ENCODE data around the gene LRPAP1.

LRPAP1 gene

GRCh38 chr4:3530663-3531254 is 1.5 kb downstream of the LRPAP1 start:
- DNase-seq, result no peak

GRCh38 chr4:3530051-3530450 is 2.2 kb downstream of the LRPAP1 start:
- DNase-seq, result no peak

DNA sequence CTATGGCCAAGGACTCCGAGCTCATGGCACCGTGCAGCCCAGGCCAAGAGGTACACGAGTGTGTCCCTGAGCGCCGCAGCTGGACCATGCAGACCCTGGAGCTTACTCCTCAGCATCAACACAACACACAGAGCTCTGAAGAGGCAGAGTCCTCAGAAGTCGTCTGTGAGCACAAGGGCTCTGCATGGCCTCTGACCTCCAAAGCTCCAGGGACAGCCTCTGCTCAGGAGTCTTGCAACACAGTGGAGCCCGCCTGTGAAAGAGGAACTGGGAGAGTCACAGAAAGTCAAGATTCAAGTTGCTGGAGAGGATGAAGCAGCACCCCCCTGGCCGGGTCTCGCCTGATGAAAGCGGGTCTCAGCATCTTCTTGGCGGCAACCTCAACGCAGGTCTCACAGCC is 2.9 kb downstream of the LRPAP1 start:
- DNase-seq, result no peak

DNA sequence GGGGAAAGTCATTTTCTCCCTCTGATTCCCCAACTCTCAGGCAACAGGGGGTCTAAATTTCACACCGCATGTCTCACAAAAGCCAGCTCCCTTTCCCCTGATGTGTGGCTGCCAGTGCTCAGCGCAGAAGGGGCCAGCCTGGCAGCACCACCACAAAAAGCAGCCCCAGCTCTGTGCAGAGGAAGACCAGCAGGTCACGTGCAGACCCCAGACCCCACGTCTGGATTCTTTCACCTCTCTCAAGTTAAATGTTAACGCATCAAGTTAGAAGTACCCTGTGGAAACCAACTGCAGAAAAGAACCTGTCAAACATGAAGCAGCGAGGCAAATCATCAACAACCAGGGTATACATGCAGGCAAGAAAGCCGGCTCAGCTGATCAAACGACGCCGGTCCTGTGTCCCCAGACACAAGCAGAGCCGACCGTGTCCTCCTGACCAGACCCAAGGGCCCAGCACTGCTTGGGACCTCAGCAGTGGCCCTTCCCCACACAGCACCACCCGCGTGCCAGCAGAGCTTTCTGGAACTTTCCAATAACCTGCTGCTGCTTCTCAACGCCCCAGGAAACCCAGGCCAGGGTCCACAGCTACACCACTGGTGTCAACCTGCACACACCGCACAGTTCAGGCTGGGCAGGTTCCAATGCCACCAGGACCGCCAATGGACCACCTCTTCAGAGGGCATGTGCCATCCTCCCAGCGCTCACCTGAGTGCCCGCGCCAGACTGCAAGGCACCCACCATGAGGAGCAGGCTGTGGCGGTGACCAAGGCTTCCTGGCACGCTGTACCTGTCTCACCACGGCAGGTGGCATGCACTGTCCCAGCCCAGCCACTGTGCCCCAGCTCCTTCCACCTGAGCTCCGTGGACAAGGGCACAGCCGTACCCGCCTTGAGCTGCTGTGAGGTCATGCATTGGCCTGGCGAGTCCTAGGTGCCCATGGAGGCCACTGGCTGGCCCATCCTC is 4.0 kb downstream of the LRPAP1 start:
- no peak for DNase-seq

DNA sequence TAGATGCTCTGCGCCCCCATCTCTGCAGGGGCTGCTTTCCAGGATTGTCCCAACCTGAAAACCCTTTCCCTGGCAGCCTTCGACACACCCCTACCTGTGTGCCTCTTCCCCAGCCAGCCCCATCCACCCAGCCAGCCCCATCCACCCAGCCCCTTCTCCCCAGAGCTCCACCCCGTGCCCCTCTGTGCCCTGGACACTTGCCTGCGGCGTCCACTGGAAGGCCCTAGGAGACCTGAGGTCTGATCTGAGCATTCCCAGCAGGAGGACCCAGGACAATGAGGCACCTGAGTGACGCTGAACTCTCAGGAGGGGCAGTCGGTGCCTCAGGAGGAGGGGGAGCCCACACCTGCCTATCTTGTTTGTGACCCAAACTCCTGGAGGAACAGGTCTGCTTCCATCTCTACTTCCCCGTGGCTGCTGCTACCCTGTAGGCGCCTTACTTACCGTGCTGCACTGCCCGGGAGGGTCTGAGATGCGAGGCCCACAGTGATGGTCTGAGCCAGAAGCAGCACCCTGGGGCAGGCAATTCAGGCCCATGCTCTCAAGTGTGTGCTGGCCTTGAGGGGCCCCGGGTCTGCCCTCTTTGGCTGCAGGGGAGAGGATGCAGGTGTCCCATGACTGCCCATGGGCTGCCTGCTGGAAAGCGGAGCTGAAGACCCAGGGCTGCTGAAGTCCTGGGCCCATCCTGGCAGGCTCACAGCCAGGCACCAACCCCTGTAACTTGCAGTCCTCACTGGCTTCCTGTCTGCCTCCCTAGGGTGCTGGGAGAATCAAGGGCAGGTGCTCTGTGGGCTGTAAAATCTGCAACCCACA is 4.9 kb downstream of the LRPAP1 start:
- DNase-seq, result no peak

- DNase-seq, result no peak
These were observed 5.8 kb downstream of the LRPAP1 start for GRCh38 chr4:3526456-3526855.

DNA sequence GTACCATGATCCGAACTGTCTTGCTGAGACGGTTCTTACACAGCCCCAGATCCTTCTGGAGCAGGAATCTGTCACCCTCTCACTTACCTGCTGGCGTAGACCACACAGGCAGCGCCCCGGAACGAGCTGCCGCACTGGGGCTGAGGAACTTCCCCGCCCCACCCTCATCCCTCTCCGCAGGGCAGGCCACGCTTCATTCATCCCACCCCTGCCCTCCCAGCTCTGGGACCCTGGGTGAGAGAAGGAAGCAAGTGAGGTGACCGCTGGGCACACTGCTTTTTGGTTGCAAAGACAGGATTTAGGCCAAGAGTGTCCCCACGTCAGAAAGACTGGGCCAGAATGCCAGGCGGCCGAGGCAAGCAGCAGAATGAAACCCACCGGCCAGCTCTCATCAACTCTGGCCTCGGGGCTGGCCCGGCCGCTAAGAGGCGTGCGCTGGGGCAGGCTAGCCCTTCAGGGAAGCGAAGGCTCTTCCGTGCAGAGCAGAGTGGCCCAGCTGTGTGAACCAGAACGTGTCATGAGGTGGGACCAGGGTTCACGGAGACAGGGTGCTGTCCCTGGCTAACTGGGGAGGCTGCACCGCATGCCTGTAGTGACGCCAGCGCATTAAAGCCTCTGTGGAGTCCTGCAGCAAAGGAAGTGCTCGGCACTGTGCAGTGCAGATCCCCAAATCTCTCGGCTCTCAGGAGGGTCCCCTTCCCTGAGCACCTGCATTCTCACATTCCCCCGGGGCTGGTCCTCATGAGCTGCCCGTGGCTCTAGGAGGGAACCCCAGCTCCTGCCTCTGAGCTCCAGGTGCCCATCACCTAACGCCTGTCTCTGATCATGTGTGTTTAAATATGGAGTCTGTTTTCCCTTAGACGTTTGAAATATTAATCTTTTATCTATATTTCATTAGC is 6.4 kb downstream of the LRPAP1 start:
- DNase-seq, result no peak

DNA sequence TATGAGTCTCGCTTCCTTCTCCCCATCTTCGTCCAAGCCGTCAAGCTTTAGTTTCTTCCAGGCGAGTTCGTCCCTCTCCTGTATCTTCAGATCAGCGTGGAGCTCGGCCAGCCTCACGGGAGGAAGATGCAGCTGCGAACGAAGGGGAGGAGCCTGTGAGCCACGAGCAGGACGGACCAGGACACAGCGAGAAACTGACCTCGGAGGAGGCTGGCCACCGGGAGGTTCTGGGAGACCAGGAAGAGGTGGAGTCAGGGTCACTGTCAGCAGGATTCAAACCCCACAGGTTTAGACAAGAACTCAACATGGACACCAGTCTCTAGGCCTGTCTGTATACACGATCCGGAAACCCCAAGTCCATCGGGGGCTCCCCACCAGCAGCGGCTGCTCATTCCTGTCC is 7.3 kb downstream of the LRPAP1 start:
- DNase-seq, result no peak

DNA sequence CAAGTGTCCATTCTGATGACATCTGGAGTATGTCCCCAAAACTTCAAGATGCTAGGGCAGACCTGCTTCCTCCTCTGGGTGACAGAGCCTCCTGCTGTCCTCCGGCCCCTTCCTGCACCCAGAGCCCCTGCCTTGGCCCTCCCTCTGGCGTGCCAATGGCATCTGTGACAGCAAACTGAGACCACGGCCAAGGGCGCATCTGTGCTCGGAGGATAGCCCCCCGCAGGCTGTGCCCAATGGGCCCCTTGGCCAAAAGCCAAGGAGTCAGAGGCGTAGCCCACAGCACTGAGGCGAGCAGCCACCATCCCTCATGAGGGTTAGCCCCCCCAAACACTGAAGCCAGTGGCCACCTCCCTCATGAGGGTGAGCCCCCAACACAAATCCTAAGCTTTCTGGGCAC is 7.9 kb downstream of the LRPAP1 start:
- no peak for DNase-seq

DNA sequence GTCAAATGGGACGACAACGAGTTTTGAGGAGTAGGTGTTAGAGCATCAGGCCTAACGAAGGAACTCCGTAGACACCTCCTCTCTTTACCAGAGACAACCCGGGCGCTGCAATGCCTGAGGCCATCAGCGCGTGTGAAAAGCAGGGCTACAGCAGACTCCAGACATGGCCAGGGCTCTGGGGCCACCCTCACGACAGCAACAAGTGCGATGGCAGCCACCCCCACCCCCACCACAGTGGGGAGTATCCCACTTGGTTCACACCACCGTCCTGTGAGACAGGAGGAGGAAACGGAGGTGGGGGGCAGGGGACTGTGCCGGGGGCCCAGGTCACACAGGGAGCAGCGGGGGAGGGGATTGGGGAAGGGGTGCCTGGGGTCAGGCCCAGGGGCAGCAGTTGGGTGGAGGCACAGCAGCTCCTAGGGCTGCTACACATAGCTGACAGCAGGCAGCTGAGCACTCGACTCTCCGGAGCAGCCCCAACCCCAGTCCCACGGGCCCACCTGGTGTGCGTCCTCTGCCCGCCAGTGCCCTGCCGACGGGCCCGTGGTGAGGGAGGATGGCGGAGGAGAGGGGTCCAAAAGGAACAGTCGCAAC is 8.5 kb downstream of the LRPAP1 start:
- no peak for DNase-seq

- DNase-seq, result no peak
These were observed 9.0 kb downstream of the LRPAP1 start for GRCh38 chr4:3523146-3523627.

- no peak for DNase-seq
These were observed 9.6 kb downstream of the LRPAP1 start for GRCh38 chr4:3522651-3523050.

- DNase-seq, result no peak
These were observed 9.9 kb downstream of the LRPAP1 start for GRCh38 chr4:3522326-3522640.

- no peak for DNase-seq
These were observed 10.4 kb downstream of the LRPAP1 start for GRCh38 chr4:3521621-3522325.

DNA sequence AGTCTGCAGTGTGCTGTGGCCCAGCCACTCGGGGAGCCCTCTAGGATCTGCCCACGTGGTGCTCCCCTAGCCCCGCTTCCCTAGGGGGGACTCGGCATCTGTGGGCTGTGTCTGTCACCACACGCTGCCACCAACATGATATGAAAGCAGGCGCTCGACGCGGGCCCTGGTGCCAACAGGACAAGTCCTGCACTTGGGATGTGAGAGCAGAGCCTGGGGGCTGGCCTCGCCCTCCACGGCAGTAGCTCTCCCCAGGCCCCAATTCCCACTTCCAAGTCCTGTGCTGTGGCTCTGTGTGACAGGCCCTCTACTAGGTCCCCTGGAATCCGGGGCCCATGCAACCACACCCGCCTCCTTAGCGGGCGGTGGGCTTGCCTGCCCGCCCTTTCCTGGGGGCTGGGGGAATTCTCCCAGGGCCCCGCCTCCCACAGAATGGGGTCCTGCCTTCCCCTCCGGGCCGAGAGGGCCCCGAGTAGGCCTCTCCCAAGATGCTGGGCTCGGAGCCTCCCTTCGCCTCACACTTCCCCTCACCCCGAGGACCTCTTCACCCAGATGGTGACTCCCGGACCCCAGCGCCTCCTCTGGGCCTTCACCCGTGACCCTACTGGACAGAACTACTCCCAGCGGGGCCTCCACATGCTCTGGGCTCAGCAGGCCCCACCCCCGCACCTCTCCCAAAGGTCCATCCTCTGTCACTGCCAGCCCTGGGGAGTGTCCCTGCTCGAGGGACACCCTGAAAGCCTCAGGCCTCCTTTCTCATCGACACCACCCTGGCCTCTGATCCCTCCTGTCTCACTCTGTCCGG is 11.2 kb downstream of the LRPAP1 start:
- no peak for DNase-seq

- DNase-seq, result no peak
These were observed 11.9 kb downstream of the LRPAP1 start for GRCh38 chr4:3520276-3520675.

- no peak for DNase-seq
These were observed 12.6 kb downstream of the LRPAP1 start for GRCh38 chr4:3519468-3520264.

- DNase-seq, result no peak
These were observed 13.3 kb downstream of the LRPAP1 start for GRCh38 chr4:3518941-3519340.

DNA sequence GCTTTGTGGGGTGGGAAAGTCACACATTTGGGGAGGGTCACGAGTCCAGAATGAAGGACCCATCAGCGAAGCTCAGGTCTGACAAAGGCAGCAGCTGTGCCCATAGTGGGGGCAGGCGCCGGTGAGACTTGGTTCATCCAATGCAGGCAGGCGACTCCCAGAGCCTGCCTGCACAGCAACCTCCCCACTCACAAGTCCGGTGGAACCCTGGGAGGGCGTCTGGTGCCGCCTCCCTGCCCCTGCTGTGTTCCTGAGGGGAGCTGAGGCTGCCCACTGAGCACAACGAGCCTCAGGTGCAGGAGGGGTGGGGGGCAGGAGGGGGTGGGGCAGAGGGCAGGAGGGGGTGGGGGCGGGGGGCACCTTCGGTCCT is 13.7 kb downstream of the LRPAP1 start:
- DNase-seq, result no peak

Measured in fibroblast of skin of right biceps (primary cell).